WTC11 (cell line): ENCODE results near the gene ARHGEF38. TPM values are rescaled to one million over a fixed set of nuclear protein-coding genes. Genes with fewer than 3 reads are reported as not detected.

Source experiments
- ATAC-seq: fragments of 200-7000 bp; cut with Tn5 transposase; 2 replicates; pipeline ENCODE4 v1.10.0; 2021; ENCODE audit warnings: mild to moderate bottlenecking, moderate library complexity
- CTCF ChIA-PET: fragments of 300-600 bp; sonication (Branson Sonifier 250); formaldehyde crosslinking; loops from one replicate; lab custom pipeline; 2021; ENCODE audit warnings: antibody characterized with exemption; lab: Charles Lee
- POLR2A ChIA-PET: fragments of 350-600 bp; sonication (Branson Sonifier 250); formaldehyde crosslinking; loops from one replicate; lab custom pipeline; 2021; ENCODE audit warnings: antibody characterized with exemption; lab: Charles Lee
- DNase-seq: peaks from one replicate; pipeline ENCODE4 v3.0.0; 2021; ENCODE audit warnings: low spot score
- H3K27ac Mint-ChIP-seq: 2 replicates; pipeline ENCODE4 v1.8.0; 2021; ENCODE audit warnings: mixed read lengths
- H3K27me3 Mint-ChIP-seq: 2 replicates; pipeline ENCODE4 v1.8.0; 2021; ENCODE audit warnings: low read depth, mild to moderate bottlenecking, moderate library complexity, mixed read lengths
- H3K36me3 Mint-ChIP-seq: 2 replicates; pipeline ENCODE4 v1.8.0; 2021; ENCODE audit warnings: mixed read lengths
- H3K4me1 Mint-ChIP-seq: 2 replicates; pipeline ENCODE4 v1.8.0; 2022; ENCODE audit warnings: mixed read lengths
- H3K4me3 Mint-ChIP-seq: 2 replicates; pipeline ENCODE4 v1.8.0; 2021; ENCODE audit warnings: mild to moderate bottlenecking, moderate library complexity, mixed read lengths
- H3K9me3 Mint-ChIP-seq: 2 replicates; pipeline ENCODE4 v1.8.0; 2021; ENCODE audit warnings: mixed read lengths
- AFF4 ChIP-seq: sonication (generic); formaldehyde crosslinking; IDR thresholded peaks from 2 replicates; pipeline ENCODE4 v1.8.1; 2023; ENCODE audit warnings: mild to moderate bottlenecking, missing genetic modification reagents, borderline replicate concordance
- ATF1 ChIP-seq: sonication (generic); formaldehyde crosslinking; IDR thresholded peaks from 2 replicates; pipeline ENCODE4 v1.8.1; 2023; ENCODE audit warnings: mild to moderate bottlenecking, moderate library complexity, missing genetic modification reagents
- ATF2 ChIP-seq: sonication (generic); formaldehyde crosslinking; IDR thresholded peaks from 2 replicates; pipeline ENCODE4 v1.8.1; 2022; ENCODE audit warnings: low read depth, missing genetic modification reagents, borderline replicate concordance
- ATF6 ChIP-seq: sonication (generic); formaldehyde crosslinking; IDR thresholded peaks from 2 replicates; pipeline ENCODE4 v1.8.1; 2023; ENCODE audit warnings: mild to moderate bottlenecking, missing genetic modification reagents
- CBFB ChIP-seq: sonication (generic); formaldehyde crosslinking; IDR thresholded peaks from 2 replicates; pipeline ENCODE4 v1.8.1; 2022; ENCODE audit warnings: mild to moderate bottlenecking, low read depth, missing genetic modification reagents
- CDX4 ChIP-seq: fragments of 250-450 bp; sonication (Bioruptor Pico); IDR thresholded peaks from 2 replicates; pipeline ENCODE4 v1.9.0; 2021; ENCODE audit warnings: moderate library complexity, mild to moderate bottlenecking, inconsistent platforms, borderline replicate concordance
- E2F1 ChIP-seq: sonication (generic); formaldehyde crosslinking; IDR thresholded peaks from 2 replicates; pipeline ENCODE4 v1.8.0; 2022; ENCODE audit warnings: mild to moderate bottlenecking, missing genetic modification reagents
- E2F4 ChIP-seq: sonication (generic); formaldehyde crosslinking; IDR thresholded peaks from 2 replicates; pipeline ENCODE4 v1.8.1; 2022; ENCODE audit warnings: low read depth, mild to moderate bottlenecking, moderate library complexity, missing genetic modification reagents, borderline replicate concordance
- HMGXB4 ChIP-seq: sonication (generic); formaldehyde crosslinking; IDR thresholded peaks from 2 replicates; pipeline ENCODE4 v1.8.1; 2023; ENCODE audit warnings: mild to moderate bottlenecking, moderate library complexity, missing genetic modification reagents
- JAZF1 ChIP-seq: fragments of 250-450 bp; sonication (Bioruptor Pico); IDR thresholded peaks from 2 replicates; pipeline ENCODE4 v1.9.0; 2021; ENCODE audit warnings: moderate library complexity, mild to moderate bottlenecking, inconsistent platforms
- SMAD4 ChIP-seq: sonication (generic); formaldehyde crosslinking; IDR thresholded peaks from 2 replicates; pipeline ENCODE4 v1.8.0; 2022; ENCODE audit warnings: mild to moderate bottlenecking, missing genetic modification reagents
- TCF7 ChIP-seq: sonication (generic); formaldehyde crosslinking; IDR thresholded peaks from 2 replicates; pipeline ENCODE4 v1.8.0; 2022; ENCODE audit warnings: mild to moderate bottlenecking, low read depth, missing genetic modification reagents, moderate library complexity
- USF1 ChIP-seq: sonication (generic); formaldehyde crosslinking; IDR thresholded peaks from 2 replicates; pipeline ENCODE4 v1.8.0; 2022; ENCODE audit warnings: mild to moderate bottlenecking, missing genetic modification reagents
- ZBTB21 ChIP-seq: sonication (generic); formaldehyde crosslinking; IDR thresholded peaks from 2 replicates; pipeline ENCODE4 v1.8.1; 2023; ENCODE audit warnings: mild to moderate bottlenecking, missing genetic modification reagents, borderline replicate concordance
- ZNF138 ChIP-seq: sonication (generic); formaldehyde crosslinking; conservative IDR thresholded peaks from 2 replicates; pipeline ENCODE4 v1.8.1; 2022; ENCODE audit warnings: mild to moderate bottlenecking, moderate library complexity, missing genetic modification reagents
- ZNF219 ChIP-seq: sonication (generic); formaldehyde crosslinking; IDR thresholded peaks from 2 replicates; pipeline ENCODE4 v1.8.0; 2023; ENCODE audit warnings: missing genetic modification reagents, mild to moderate bottlenecking, borderline replicate concordance
- ZNF532 ChIP-seq: fragments of 250-450 bp; sonication (Bioruptor Pico); IDR thresholded peaks from 2 replicates; pipeline ENCODE4 v1.9.0; 2021; ENCODE audit warnings: mild to moderate bottlenecking, borderline replicate concordance
- total RNA-seq: library from RNA; stranded (reverse); gene quantifications from 3 replicates; pipeline ENCODE4 v1.2.3, GENCODE V29; 2021

The ARHGEF38 gene
- total RNA-seq, 1 experiment from 2014 or later, result not detected

GRCh38 chr4:105674011-105674410 is 121.6 kb downstream of the ARHGEF38 start:
- ATAC-seq (no peak), DNase-seq (no peak)
- CTCF ChIA-PET, result no interaction called here
- Mint-ChIP-seq H3K27me3 (no peaks in the 10 kb centered on the region), H3K9me3 (no peaks in the 10 kb centered on the region), H3K4me3 (no peak overlapping the region), H3K27ac (no peak overlapping the region), H3K36me3 (no peaks in the 10 kb centered on the region), H3K4me1 (peaks cover 12% of the 10 kb centered on the region)
- POLR2A ChIA-PET, result no interaction called here
- TF ChIP-seq CDX4, result no peak
- TF ChIP-seq TCF7 (CRISPR knock-in tag), result no peak
- TF ChIP-seq CBFB (CRISPR knock-in tag), result no peak
- TF ChIP-seq E2F4 (CRISPR knock-in tag), result no peak
- TF ChIP-seq ATF1, result no peak
- no peak for TF ChIP-seq USF1 (CRISPR knock-in tag)
- TF ChIP-seq SMAD4 (CRISPR knock-in tag), result no peak
- TF ChIP-seq ZNF219 (CRISPR knock-in tag), result no peak
- no peak for TF ChIP-seq ATF2 (CRISPR knock-in tag)
- TF ChIP-seq ZBTB21 (CRISPR knock-in tag), result no peak
- TF ChIP-seq HMGXB4 (CRISPR knock-in tag), result no peak
- no peak for TF ChIP-seq AFF4 (CRISPR knock-in tag)
- no peak for TF ChIP-seq ATF6

- DNase-seq, result no peak
- Mint-ChIP-seq H3K4me3 (no peak overlapping the region), H3K27ac (no peak overlapping the region), H3K4me1 (peaks cover 15% of the 10 kb centered on the region), H3K36me3 (no peaks in the 10 kb centered on the region), H3K9me3 (no peaks in the 10 kb centered on the region), H3K27me3 (no peaks in the 10 kb centered on the region)
- POLR2A ChIA-PET, result no interaction called here
- CTCF ChIA-PET, result no interaction called here
- ATAC-seq, result no peak
- no peak for TF ChIP-seq E2F1 (CRISPR knock-in tag)
- no peak for TF ChIP-seq ZNF532
- TF ChIP-seq JAZF1 (CRISPR knock-in tag), result no peak
- TF ChIP-seq CBFB (CRISPR knock-in tag), result no peak
- TF ChIP-seq ZNF138 (CRISPR knock-in tag), result no peak
These were observed 125.3 kb downstream of the ARHGEF38 start for GRCh38 chr4:105677709-105678108.
